HG03139 (cell line): ENCODE measurements around the gene ACTN4.

Experiments used
- ATAC-seq: cut with Tn5 transposase; IDR thresholded peaks from one replicate; pipeline ENCODE4 v1.9.1; 2021; ENCODE audit not compliant: unreplicated experiment

The ACTN4 gene

DNA sequence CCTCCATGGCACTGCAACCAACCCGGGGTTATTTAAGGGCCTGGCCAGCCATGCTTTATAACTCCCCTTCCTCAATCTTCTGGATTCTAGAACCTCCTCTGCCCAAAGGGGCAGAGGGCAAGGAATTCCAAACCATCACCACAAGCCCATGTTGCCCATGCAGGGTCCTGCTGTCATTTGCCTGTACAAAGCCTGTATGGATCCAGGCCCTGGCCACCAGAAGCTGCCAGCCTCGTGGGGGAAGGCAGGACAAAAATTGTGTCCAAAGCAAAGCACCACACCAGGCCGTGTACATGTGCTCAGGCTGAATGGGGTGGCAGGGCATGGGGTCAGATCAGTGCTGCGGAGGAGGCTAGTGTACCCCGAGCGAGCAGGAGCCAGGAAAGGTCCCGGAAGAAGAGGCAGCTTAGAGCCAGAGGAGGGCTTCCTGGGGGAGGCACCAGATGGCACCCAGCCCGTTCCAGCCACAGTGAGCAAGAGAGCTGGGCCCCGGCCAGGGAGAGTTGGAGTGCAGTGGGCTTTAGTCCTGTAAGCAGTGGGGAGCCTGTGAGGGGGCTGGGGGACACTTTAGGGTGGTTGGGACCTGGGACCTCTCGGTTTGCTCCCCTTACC, 61.1 kb downstream of the ACTN4 start:
- no peak for ATAC-seq

DNA sequence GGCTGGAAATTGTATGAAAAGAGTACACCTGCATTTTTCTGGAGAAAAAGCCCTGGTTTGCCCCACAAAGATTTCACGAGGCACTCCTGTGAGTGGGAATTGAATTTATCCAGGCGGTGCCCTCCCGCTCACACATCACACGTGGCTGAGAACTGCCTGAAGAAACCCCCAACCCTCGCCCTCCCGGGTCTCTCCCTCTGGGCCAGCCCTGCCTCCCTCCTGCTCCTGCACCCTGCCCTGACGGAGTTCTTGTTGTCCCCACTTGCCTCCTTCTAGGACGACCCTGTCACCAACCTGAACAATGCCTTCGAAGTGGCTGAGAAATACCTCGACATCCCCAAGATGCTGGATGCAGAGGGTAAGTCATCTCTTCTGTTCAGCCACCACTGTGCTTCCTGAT, 61.7 kb downstream of the ACTN4 start:
- no peak for ATAC-seq

DNA sequence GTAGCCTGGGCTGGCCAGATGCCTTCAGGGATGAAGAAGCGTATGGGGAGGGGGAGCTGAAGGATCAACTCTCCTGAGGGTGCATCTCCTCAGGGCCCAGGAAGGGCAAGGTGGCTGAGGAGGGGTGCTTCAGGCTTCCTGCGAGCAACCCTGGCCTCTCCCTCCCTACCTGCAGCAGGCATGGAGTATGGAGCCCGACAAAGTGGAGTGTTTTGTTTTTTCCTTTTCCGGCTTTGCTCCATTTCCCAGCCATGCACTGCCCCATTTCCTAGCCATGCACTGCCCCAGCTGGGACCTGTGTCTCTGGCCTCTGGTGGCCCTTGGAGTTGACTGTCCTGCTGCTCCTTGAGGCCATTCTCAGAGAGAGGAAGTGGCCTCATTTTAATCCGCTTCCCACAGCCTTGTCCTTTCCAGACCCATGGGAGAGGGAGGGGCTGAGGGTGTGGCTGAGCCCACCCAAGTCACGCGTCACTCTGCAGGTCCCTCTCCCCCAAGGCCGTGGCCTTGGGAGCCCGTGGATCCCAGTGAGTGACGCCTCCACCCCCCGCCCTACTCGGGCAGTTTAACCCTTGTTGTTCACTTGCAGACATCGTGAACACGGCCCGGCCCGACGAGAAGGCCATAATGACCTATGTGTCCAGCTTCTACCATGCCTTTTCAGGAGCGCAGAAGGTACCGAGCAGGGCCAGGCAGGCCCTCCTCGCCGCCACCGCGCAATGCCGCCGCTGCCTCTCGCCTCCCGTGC, 62.4 kb downstream of the ACTN4 start:
- no peak for ATAC-seq

DNA sequence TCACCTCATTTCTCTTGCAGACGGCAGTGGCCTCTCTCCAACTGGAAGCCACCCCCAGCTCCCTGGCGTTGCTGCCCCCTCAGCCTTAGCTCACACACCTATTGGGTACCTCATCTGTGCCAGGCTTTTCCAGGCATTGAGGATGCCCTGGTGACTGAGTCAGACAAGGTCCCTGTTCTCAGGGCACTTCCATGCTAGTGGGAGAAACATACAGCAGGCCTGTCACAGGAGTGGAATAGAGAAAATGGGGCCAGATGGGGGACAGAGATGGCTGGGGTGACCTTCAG, 62.9 kb downstream of the ACTN4 start:
- no peak for ATAC-seq

DNA sequence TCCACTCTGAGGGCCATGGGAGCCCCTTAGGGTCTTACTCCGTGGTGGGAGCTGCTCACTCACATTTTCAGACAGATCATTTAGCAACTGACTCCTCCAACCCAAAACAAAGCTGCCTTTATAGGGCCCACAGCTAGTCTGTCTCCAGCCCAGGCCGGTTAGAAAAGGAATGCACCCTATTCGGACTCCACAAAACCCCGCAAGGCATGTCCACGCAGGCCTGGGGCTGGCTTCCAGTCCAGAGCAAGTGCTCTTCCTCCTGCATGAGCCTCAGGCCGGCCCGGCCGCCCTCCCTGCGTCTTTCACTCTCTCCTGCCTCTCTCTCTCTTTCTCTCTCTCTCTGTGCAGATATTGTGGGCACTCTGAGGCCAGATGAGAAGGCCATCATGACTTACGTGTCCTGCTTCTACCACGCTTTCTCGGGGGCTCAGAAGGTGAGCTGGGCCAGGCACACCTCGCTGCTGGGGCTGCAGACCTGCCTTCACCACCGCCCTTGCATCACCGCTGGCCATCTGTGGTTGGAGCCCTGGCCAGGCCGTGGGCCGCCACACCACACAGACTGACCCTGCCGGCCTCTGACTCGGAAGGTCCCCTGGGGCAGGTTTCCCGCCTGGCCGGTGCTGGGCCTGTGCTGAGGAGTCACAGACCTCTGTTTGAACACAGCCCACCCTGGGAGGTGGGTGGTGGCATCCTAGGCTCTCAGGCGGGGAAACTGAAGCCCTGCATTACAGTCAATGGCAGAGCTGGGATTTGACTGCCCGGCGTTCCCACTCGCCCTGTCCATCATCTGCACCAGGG, 63.7 kb downstream of the ACTN4 start:
- ATAC-seq, result no peak

DNA sequence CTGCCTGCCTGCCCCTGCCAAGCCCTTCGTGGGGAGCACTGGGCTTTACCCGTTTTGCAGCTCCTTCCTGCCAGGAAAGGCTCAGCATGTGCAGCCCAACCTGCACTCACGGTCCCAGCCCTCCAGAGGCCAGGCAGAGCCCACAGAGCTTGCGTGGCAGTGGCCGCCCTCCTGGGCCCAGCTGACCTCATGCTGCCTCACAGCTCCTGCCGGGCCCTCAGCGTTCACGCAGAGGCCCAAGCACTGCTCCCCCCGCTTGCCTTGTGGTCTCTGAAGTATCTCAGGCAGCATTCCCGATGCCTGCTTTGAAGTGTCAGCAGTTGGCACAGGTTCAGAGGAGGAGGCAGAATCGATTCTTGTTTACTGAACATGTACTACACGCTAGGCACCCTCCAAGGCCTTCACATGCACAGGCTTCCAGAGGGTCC, 64.3 kb downstream of the ACTN4 start:
- ATAC-seq, result no peak

DNA sequence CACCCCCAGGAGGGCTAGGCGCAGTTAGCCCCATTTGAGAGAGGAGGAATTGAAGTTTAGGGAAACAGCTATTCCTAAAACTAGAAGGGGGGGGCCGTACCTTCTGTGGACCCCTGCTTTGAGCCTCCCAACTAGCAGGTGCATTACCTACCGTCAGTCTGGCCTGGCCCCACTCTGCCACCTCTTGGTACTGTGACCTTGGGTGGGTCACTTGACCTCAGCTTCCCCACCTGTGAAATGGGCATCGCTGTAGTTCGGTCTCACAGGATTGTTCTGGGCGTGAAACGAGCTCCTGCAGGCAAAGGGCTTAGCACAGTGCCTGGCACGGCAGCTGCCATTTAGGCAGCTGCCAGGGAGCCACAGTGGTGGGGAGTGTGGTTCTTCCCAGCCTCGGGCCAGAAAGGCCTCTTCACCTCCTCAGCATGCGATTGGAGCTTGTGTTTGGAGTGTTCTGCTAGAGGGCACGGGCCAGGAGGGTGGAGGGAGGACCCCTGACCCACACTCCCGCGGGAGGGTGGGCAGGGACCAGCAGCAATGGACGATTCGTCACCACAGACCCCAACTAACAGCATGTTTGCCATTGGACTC, 64.8 kb downstream of the ACTN4 start:
- ATAC-seq, result no peak

DNA sequence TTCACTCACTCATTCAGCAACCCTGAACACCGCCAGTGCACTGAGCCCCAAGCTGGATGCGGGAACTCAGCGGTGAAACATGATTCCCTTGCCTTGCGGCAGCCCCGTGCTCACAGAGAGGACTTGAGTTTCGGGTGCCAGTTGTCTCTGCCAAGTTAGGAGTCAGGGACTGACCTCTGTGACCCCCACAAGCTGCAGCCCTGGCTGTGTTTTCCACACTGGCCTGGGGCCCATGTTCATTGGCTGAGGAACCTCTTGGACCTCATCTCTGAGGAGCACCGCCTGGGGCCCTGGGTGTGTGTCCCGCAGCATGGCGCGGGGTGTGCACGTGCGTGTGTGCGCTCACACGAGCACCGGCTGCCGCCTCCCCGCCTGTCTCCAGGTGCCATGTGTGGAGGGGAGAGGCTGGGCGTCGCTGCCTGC, 65.8 kb downstream of the ACTN4 start:
- no peak for ATAC-seq

DNA sequence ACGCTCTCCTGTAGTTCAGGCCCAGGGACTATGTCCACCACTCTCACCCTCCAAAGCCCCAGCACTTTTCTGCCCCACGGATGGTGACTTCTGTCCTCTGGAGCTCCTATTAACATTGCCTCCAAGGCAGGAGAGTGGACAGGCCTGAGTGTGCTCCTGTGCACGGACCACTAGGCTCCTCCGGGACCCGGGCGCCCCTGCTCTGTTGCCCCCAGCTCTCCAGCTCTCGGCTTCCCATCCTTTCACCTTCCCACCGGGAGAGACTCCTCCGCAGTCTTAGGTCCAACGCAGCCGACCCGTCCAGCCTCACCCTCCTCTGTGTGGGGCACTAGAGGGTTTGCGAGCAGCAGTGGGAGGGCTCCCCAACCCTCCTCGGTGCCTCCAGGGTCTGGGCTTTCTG, 66.4 kb downstream of the ACTN4 start:
- no peak for ATAC-seq

DNA sequence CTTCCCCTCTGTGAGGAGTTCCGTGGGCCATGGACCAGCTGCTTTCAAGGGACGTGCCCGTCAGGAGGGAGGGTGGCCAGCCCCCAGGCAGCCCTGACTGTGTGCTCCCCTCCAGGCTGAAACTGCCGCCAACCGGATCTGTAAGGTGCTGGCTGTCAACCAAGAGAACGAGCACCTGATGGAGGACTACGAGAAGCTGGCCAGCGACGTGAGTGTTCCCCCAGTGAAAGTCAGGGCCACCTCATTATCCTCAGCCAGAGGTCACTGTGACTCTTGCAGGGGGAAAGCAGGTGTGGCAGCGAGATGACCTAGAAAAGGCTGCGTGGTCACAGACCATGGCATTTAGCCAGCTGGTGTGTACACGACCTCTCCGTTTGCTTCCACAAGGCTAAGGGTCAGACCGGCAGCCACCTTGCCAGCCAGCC, 66.9 kb downstream of the ACTN4 start:
- ATAC-seq, result no peak

DNA sequence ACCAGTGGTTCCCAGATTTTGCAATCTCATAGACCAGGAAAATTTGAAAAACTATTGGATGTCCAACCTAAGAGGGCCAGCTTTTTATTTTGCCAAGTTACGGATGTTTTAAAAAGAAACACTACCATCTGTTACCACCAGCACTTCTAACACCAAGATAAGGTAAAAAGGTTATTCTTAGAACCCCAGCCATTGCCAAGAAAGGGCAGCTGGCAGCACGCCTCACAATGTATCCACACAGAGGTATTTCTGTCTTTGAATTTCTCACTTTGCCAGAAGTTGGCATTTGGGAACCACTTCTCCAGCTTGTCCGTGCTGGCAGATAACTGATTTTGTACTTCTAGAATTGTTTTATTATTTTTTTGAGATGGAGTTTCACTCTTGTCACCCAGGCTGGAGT, 68.1 kb downstream of the ACTN4 start:
- no peak for ATAC-seq

DNA sequence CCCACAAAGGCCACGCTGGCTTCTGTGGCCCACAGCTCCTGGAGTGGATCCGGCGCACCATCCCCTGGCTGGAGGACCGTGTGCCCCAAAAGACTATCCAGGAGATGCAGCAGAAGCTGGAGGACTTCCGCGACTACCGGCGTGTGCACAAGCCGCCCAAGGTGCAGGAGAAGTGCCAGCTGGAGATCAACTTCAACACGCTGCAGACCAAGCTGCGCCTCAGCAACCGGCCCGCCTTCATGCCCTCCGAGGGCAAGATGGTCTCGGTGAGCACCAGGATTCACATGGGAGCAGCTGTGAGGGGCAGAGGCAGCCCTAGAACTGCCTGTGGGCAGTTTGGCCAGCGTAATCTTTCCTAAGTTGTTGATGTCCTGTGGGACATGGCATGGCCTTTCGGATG, 69.6 kb downstream of the ACTN4 start:
- ATAC-seq, result no peak

DNA sequence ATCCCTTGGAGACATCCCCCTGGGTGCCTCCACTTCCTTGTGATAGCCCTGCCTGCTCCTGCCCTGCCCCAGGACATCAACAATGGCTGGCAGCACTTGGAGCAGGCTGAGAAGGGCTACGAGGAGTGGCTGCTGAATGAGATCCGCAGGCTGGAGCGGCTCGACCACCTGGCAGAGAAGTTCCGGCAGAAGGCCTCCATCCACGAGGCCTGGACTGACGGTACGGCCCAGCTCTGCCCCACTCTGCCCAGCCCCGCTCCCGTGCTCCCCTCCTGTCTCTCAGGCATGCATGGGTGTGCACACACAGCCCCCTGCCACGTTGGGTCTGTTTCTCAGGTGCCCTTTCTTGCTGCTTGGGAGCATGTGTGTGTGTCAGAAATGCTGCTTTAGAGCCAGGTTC, 70.4 kb downstream of the ACTN4 start:
- ATAC-seq, result no peak

DNA sequence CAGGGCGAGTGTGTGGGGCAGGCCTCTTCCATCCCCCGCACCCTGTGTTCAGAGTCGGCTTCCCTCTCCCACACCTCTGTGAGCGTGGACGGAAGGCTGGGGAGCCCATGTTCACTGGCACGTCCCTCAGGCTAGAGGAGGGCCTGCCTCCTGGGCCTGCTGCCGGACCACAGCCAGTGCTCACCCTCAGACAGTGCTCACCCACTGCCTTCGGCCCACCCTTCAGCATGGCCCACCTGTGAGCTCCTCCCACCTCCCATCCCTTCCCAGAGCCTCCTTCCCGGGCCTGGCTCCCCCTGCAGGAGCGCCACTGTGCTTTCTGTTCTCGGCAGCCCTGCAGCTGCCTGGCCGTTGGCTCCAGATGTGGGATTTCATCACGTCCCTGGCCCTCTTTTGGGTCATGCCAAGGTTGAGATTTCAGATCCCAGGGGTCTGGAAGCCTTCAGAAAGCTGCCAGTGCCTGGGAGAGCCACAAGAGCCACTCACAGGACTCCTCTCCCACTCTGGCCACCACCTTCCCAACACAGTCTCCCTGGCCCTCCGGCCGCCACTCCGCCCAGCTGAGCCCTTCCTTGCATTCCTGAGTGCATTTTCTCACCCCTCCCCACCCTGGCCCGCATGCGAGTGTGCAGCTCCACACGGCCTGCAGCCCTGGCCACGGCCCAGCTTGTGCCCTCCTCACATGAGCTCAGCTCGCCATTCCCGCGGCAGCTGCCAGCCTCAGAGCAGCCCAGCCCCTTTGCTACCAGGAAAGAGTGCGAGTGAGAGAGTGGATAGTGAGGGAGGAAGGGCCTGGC, 71.5 kb downstream of the ACTN4 start:
- no peak for ATAC-seq

DNA sequence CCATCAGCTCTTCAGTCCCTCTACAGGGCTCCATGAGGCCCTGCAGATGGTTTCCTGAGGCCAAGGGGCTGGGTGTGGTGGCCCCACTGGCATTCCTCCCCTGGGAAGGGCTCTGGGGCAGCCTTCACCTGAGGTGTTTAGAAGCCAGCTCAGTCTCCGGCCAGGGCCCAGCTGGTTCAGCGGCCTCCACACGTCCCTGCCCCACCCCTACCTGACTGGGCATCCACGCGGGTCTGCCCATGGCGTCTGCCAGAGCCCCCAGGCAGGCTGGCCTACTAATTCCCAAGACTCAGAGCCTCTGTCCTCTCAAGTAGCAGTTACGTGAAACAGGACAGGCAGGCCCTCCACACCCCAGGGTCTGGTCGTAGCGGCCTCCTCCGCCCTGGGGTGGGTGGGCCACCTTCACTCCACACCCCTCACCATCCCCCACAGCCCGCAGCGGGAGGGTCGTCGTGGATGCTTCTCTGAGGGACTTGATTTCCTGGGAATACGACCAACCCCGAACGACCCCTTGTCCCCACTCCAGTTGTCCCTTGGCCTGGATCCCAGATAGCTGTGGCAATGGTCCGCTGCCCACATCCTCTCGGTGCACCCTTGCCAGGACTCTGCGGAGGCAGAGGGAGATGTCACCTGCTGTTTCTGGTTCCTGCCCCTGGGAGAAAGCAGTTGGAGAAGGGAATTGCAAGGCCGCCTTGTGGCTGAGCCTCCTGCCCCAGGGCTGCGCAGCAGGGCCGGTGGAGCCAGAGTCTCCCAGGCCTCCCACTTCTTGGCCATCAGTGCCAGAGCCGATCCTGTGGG, 72.5 kb downstream of the ACTN4 start:
- no peak for ATAC-seq

DNA sequence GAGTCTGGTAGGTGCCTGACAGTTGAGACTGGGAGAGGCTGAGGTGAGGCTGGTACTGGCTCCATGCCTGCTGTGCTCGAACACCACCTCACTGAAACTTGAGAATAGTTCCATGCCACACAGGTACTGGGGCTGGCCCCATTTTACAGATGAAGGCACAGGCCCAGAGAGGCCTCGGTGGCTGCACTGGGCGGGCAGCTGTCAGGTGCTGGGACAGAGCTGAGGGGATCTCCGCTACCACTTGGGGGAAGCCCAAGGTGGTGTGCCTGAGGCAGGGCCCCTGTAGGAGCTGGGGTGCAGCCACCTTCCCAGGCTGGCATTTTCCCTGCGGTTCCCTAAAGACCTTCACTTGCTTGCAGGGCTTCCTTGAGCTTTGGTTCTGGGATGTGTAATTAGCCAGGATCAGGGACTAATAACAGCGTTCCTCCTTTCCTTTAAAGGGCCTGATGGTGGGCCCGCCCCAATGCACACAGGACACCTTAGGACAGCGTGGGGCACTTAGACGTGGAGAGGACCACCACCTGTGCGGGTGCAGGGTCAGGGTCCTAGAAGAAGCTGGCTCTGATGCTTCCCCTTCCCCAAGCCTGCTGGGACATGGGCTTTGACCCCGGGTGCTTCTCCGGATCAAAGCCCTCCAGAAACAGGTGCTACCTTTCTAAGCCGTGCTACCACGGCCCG, 73.2 kb downstream of the ACTN4 start:
- no peak for ATAC-seq

DNA sequence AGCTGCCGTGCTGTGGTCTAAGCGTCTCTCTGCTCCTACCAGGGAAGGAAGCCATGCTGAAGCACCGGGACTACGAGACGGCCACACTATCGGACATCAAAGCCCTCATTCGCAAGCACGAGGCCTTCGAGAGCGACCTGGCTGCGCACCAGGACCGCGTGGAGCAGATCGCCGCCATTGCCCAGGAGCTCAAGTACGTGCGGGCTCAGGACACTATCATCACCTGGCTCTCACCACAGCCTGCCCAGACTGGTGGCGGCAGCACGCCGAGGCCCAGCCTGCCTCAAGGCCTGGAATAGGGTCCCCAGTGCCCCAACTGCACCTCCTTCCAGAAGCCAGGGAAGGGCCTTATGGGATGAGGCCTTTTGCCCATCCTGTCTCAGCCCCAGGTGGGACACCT, 74.0 kb downstream of the ACTN4 start:
- no peak for ATAC-seq

DNA sequence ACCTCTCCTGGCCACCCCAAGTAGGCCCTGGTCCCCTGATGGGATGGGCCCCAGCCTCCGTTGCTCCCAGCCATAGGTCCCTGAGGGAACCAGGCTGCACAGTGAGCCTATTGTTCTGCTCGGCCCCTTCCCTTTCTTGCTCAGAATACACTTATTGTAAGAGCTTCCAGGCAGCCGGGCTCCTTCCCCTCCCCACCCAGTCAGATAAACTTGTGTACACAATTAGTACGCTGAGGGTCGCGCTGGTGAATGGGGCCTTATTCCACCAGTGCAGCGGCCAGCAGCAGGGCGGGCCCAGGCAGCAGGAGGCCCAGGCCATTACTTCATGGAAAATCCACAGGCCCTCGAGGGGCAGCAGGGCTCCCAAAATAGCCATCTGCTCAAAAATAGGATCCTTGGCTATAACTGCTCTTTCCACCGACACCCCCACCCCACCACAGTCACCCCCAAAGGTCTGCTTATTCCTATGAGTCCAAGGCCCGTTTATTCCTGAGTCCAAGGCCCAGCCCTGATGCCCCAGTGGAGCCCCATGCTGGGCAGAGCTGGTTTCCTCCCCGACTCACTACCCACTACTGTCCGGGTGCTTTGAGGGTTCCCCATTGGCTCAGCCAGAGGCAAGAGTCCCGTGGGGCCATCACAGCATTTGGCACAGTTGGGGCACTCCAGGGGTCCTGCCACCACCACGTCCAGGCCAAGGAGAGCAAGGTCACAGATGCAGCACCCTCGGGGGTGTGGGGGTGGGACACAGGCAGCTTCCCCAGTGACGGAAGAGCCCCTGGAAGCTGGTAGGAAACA, 74.7 kb downstream of the ACTN4 start:
- no peak for ATAC-seq
